ENCODE measurements around the gene MBOAT2.
A peak's percentile ranks its signal among the peaks of the same experiment; 100 is the strongest.
"Not testable (repeated sequence)": the region's sequence is repeated elsewhere in the genome, so short reads cannot be mapped to it uniquely, and the experiment has no call there.

The MBOAT2 gene, protein sequence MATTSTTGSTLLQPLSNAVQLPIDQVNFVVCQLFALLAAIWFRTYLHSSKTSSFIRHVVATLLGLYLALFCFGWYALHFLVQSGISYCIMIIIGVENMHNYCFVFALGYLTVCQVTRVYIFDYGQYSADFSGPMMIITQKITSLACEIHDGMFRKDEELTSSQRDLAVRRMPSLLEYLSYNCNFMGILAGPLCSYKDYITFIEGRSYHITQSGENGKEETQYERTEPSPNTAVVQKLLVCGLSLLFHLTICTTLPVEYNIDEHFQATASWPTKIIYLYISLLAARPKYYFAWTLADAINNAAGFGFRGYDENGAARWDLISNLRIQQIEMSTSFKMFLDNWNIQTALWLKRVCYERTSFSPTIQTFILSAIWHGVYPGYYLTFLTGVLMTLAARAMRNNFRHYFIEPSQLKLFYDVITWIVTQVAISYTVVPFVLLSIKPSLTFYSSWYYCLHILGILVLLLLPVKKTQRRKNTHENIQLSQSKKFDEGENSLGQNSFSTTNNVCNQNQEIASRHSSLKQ

DNA sequence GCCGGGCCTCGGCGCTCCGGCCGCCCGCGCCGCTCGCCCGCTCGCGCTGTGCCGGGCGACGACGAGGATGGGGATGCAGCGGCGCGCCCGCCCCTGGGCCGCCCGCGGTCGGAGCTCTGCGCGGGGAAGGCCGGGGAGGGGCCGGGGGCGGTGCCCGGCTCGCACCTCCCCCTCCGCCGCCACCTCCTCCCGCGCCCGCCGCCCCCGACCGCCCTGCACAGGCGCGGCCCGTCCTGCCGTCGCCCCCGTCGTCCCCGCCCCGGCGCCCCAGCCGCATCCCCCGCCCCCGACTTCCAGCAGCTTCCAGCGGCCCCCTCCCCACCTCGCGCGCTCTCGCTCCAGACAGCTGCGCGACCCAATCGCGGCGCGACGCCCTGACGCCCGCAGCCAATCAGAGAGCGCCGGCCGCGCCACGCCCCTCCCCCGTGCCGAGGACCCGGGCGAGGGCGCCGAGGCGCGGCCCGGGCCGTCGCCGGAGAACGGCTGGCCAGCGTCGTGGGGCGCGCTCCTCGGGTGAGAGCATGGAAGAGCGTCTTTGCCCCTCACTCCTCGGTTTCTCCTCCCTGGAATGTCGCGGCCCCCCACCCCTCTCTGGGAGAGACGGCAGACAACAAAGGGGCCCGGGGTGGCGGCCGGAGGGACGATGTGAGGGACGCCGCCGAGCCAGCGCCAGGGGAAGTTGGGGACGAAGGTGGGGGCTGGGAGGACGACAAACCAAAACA is at the start of gene MBOAT2:
MBOAT2 (minus strand) TSS at position 69 of the 722 bp plus-strand sequence. CDS start 70 bp downstream, outside the sequence.
- DNase-seq (ENCODE audit: low read depth in 2 of 2): peak; percentile 48 to 54

DNA sequence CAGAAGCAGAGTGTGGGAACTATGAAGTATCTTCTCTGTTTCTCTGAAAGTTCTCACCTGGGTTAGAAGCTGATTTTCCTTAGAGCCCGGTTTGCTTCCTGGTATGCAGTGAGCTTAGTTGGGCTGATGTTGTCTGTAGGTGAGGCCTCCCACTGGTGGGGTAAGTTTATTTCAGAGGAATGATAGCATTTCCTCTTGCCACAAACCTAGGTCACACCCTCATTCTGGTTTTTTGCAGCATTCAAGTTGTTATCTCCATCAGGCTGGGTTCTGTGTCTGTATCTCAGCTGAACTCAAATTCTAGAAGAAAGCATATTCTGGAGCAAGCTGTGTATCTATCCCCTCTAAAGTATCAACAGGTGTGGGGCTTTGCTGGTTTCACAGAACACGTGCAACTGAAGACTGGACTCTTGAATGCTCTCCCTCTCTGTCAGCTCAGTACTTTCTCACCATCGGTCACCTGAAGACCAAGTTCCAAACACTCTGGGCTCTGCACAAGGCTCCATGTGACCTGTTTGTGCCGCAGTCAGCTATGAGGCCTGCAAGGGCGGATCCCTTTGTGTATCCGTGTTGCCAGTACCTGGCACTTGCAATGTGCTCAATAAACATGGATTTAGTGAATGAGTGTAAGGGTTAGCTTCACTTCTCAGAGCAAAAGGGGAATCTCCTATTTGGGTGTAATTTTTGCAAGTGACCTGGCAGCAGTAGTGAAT is 49.5 kb upstream of the MBOAT2 start:
- no peak for DNase-seq (ENCODE audit: low read depth in 2 of 2)

DNA sequence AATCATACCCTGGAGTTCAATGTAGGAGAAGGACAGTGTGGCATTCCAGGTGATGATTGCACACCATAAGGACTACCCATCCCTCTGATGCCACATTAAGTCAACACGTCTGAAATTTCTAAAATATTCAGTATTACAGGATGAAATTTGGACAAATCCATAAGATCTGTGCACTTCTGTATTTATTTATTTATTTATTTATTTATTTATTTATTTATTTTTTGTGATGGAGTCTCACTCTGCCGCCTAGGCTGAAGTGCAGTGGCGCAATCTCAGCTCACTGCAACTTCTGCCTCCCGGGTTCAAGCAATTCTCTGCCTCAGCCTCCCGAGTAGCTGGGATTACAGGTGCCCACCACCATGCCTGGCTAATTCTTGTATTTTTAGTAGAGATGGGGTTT is 48.0 kb upstream of the MBOAT2 start:
- DNase-seq (ENCODE audit: low read depth in 2 of 2): not testable (repeated sequence)

DNA sequence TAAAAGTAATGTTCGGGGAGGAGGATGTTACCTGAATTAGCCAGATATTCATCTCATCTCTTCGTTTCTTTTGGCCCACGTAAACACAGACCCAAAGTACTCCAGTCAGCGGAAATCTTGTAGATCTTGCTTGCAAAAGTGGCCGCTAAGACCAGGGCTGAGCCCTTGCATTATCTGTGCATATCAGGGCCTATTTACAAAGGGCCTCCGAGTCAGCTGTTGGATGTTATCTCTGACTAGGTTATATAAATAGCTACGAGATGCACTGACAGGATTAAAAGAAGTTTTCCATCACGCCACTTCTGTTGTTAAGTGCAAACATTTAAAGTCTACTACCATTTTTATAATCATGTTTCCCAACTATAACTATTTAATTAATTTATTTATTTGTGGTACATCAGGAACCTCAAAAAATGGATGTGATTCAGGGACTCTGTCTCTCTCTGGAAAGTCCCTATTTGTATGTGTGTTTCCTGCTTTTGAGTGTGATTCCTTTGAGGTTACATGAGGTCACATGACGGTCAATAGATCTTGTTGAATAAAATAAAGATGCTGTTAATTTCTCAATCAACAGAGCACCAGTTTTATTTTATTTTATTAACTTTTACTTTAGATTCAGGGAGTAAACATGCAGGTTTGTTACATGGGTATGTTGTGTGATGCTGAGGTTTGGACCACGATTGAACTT is 46.8 kb upstream of the MBOAT2 start:
- DNase-seq (ENCODE audit: low read depth in 2 of 2): no peak

DNA sequence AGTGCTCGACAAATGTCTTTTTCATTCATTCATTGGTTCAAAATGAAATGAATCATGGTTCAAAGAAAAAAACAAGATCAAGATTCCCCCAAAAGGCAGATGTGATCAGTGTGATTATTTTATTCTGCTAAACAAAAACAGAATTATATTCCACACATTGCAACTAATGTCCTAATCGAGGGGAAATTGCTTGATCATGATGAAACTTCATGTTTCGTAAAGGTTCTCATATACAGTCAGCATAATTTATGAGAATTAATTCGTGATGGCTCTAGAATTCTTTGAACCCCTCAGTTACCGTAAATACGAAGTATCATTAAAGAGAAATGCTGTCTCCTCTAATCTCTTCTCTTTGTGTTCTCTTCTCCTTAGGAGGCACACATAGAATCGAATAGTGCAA is 42.1 kb upstream of the MBOAT2 start:
- DNase-seq (ENCODE audit: low read depth in 2 of 2): no peak

DNA sequence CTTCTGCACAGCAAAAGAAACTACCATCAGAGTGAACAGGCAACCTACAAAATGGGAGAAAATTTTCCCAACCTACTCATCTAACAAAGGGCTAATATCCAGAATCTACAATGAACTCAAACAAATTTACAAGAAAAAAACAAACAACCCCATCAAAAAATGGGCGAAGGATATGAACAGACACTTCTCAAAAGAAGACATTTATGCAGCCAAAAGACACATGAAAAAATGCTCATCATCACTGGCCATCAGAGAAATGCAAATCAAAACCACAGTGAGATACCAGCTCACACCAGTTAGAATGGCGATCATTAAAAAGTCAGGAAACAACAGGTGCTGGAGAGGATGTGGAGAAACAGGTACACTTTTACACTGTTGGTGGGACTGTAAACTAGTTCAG is 40.0 kb upstream of the MBOAT2 start:
- not testable (repeated sequence) for DNase-seq (ENCODE audit: low read depth in 2 of 2)

DNA sequence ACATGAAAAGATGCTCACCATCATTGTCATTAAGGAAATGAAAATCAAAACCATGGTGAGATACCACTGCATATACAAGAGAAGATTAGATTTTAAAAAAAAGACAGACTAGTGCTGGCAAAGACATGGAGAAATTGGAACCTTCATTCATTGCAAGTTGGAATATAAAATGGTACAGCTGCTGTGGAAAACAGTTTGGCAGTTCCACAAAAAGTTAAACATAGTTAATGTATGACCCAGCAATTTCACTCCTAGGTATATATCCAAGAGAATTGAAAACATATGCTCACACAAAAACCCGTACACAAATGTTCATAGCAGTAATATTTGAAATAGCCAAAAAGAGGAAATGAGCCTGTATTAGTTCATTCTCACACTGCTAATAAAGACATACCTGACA is 33.7 kb upstream of the MBOAT2 start:
- DNase-seq (ENCODE audit: low read depth in 2 of 2): no peak

DNA sequence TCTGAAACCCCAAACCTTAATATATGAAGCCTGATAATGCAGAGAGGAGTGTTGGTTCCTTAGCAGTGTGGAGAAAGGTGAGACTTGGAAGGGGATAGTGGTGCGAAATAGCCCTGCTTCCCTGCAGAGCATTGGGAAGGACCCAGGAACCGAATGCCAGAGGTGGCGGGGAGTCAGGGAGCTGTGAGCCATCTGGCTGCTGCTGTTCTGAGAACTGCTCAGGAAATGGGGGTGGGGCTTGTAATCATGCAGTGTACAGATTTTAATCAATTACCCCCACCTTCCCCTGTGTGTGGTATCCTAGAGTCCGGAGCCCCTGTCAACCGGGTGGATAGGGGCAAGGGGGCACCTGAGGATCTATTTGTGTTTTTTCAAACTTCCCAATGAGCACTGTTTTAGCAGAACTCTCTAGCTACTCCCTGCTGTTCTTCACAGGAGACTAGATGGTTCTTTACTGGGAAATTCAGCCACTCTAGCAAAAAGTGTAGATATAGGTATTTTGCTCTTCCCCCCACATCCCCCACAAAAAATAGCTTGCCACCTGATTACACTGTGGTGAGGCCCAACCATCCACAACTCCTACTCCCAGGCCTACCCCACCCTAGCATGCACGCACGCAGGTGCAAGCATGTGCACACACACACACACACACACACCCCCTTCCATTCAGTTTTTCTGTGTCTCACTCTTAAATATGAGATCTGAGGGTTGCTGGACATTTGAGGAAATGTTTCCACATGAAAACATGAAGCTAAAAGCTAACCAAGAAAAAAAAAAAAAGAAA is 30.1 kb upstream of the MBOAT2 start:
- DNase-seq (ENCODE audit: low read depth in 2 of 2): no peak

DNA sequence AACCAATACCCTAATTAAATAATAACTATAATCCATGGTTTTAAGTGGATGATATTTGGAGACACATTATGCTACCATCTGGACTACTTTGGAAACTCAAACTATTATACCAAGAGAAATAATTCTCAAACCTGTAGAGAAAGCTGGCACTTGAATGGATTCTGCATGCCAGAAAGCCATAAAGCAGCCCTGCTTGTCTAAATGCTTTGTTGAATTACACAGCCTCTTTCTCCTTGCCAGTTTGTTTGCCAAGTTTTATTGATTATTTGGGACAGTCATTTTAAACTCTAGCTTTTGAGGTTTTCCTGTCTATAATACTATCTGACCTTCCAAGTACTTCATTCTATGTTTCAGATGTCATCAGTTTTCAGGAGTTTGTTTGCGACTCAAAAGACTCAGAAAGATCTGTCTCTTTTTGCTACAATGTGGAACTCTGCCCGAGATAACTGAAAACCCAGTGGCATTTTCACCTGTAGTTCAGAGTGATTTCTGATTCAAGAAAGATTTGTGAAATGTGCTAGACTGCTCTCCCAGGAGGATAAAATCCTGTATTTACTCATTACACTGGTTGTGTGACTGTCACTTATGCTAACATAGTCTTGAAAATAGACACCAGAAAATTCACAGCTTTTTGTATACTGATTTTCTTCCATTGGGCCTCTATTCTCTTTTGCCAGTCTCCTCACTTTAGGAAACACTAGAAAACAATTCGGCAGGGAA is 29.2 kb upstream of the MBOAT2 start:
- DNase-seq (ENCODE audit: low read depth in 2 of 2): no peak

DNA sequence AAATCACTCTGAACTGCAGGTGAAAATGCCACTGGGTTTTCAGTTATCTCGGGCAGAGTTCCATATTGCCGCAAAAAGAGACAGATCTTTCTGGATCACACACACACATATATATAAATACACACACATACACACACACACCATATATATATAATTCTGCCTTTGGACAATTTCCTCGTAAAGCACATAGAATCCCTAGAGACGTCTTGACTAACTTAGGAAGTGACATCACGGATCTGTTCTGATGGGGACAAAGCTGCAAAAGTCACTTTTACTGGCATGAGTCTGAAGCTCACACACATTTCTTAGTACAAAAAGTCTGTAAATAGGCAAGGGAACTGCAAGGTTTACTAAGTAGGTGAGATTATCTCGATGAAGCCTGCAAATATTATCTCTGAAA is 28.6 kb upstream of the MBOAT2 start:
- no peak for DNase-seq (ENCODE audit: low read depth in 2 of 2)

DNA sequence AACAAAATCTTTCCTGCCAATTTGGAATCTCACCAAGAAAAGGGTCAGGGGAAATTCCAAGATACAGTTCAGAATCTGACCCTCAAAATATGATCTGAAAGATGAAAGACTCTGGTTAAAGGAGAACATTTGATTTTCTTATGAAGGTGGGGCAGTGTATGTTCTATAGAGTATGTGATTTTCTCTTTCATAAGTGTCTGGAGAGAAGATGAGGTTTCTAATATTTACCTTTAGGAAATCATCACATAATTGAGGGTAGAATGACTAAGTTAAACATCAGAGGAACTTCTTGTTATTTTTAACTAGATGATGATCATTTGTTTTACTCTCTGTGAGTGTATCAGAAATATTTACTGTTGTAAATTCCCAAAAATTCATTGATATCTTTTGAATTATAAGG is 27.8 kb upstream of the MBOAT2 start:
- no peak for DNase-seq (ENCODE audit: low read depth in 2 of 2)

DNA sequence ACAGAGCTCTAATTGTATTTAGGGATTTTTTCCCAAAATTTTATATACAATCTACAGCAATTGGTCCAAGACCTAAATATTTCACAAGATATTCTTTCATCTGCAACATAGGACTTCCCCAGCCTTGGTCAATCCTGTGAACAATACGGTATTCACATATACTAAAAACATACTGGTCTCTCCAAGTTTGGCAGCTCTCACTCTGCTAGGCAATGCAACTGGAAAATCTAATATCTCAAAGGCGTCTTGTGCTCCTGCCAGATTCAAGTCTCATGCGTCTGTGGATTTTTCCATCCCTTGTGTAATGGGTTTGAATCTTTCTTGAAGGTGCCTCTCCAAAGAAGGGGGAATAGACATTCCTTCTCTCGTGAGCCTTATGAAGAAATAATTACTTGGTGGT is 27.4 kb upstream of the MBOAT2 start:
- no peak for DNase-seq (ENCODE audit: low read depth in 2 of 2)

DNA sequence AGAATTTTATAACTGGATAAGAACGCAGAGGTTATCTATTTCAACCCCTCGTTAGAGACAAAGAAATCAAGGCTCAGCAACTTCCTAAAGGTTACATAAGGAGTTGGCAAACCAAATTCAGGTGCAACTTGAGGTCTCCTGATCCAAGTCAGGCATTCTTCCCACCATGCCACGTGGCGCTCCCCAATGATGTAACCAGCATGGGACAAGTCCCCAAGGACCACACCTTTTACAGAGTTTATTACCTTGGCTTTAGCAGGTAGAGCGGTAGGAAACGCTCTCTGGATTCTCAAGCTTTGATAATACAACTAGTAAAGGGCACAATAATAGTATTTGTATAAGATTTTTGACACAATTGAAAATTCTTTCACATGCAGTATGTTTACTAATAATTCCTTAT is 26.7 kb upstream of the MBOAT2 start:
- DNase-seq (ENCODE audit: low read depth in 2 of 2): no peak

DNA sequence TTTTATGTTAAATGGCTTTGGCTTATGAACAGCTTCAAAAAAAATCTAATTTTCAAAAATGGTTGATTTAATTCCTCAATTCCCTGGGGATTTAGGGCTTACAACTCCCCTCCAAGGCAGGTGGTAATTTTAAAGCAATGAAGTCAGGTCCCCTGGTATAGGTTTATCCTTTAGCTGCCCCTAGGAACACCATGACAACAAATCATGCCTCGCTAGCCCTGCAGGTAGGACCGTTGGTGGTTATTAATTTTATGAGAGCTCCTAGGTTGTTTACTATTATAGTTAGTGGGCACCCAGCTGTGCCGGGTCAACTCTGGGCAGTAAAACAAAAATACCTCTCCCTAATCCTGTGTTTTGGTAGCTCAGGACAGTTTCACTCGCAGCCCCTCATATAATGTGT is 26.2 kb upstream of the MBOAT2 start:
- DNase-seq (ENCODE audit: low read depth in 2 of 2): no peak

DNA sequence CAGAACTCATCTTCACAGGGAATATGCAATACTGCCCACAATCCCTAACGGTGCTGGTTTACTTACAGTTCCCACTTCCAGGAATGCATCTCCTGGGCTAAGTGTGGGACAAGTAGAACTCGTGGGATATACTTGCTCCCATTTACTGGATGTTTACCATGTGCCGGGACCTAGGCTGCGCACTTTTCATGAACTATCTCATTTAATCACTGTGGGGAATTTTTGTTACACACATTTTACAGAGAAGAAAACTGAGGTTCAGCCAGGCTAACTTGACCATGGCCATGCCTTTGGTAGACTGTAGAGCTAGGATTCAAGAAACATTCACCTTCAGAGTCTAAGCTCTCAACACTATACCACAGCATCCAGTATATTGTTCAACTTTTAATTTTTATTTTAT is 24.4 kb upstream of the MBOAT2 start:
- no peak for DNase-seq (ENCODE audit: low read depth in 2 of 2)

DNA sequence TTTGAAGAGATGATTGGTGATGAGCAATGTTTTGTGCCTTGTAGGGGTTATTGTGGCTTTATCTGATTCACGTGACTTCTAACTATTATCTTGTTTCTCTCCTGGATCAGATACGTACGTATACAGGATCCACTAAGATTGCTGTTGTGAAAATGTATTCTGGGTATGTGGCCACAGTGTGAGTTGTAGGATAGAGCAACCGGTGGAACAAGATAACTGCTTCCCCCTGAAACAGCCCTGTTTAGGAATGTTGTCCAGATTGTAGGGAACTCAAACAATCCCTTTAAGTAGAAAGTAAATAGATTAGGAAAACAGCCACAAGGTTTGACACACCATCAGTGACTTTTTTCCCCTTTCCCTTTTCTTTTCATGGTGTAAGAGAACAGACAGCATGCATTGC is 22.3 kb upstream of the MBOAT2 start:
- DNase-seq (ENCODE audit: low read depth in 2 of 2): no peak

DNA sequence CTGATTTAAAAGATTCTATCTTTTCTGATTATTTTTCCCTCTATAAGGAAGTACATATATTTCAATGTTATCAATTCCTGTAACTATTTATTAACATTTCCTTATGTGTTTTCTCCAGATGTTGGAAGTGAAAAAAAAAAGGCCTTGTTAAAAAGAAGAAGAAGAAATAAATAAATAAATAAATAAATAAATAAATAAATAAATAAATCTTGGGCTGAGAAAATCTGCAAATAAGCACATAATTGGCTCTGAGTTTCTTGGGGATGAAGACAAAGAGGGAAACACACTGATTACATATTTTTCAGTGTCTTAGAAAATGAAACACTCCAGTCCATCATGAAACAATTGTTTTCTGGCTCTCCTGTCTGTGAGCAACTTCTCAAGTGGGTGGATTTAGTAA is 21.1 kb upstream of the MBOAT2 start:
- no peak for DNase-seq (ENCODE audit: low read depth in 2 of 2)

DNA sequence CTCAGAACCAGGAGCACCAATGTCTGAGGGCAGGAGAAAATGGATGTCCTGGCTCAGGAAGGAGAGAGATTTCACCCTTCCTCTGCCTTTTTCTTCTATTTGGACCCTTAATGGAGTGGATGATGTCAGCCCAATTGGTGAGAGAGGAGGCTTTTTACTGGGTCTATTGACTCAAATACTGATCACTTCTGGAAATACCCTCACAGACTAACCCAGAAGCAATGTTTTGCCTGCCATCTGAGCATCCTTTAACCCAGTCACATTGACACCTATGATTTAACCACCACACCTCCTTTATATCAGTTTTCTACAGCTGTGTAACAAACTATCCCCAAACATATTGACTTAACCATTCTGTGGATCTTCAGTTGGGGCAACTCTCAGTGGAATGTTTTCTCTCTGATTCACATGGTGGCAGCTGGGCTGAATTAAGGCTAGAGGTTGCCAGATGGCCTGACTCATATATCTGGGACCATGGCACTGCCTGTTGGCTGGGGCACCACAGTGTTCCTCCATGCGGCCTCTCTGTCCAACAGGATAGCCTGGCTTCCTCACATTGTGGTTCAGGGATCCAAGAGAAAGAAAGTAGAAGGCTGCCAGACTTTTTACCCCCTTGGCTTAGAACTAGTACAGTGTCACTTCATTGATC is 18.2 kb upstream of the MBOAT2 start:
- no peak for DNase-seq (ENCODE audit: low read depth in 2 of 2)

DNA sequence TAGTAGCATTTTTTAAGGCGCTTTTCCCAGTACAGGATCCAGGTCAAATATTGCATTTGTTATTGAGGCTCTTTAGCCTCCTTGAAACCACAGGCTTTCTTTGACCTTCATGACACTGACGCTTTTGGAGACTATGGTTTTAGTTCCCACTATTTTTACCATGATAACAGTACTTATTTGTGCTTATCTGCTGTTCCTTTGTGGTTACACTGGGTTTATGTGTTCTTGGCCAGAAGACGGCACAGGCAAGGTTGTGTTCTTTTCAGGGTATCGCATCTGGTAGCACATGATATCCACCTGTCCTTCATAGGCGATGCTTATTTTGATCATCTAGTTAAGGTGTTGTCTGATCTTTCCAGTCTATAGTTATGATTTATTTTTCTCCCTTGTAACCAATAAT is 16.8 kb upstream of the MBOAT2 start:
- DNase-seq (ENCODE audit: low read depth in 2 of 2): no peak

DNA sequence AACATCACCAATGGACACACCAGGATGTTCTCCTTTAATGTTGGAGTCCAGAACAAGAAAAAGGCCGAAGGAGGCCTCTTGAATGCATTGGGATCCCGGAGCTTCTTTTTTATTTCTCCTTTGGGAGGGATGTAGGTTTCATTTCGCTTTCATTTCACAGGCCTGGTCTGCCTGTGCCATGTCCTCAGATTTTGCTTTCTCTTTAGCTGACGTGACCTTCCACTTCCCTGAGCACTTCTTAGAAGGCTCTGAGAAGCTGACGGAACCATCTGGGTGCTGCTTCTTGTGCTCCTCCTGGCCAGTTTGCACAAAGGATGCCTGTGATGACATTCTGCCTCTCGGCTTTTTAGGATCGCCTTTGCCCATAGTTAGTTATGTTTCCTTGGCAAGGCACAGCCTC is 15.1 kb upstream of the MBOAT2 start:
- DNase-seq (ENCODE audit: low read depth in 2 of 2): no peak

Data from activated CD8-positive, alpha-beta memory T cell treated with anti-CD3 and anti-CD28 coated beads for 4 hours (primary cell).